ENCODE measurements around the gene CDKN2B-AS1. TPM values are rescaled to one million over a fixed set of nuclear protein-coding genes. Genes with fewer than 3 reads are reported as not detected.

Gene CDKN2B-AS1
- total RNA-seq, 1 donor from 2014 or later: not detected

DNA sequence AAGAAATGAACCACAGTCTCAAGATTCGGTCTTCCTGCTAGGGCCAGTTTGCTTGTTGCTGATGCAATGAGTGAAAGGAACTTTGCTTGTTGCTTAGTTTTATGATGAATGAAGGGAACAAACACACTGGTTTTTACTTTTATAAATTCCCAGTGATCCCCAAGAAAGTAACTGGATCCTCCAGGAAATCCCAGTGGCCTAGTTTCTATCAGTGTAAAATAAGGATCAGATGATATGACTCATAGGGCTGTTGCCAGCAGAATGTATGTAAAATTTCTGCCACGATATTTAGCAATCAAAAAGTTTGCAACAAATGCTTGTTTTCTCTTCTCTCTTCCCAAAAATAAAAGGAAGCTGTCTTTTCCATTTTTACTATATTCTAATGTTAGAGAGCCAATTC is 174.7 kb downstream of the CDKN2B-AS1 start:
- Histone ChIP-seq H3K27ac (no peak overlapping the region), H3K4me2 (no peak overlapping the region), H3K4me3 (no peak overlapping the region), H3K27me3 (no peaks in the 10 kb centered on the region), H3K4me1 (no peaks in the 10 kb centered on the region), H3K79me2 (ENCODE audit: low read depth) (no peaks in the 10 kb centered on the region), H3K9ac (no peak overlapping the region), H4K20me1 (ENCODE audit: low read depth) (no peaks in the 10 kb centered on the region), H3F3A (ENCODE audit: low read depth) (no peaks in the 10 kb centered on the region), H3K36me3 (no peaks in the 10 kb centered on the region), H3K9me3 (ENCODE audit: low read depth) (no peaks in the 10 kb centered on the region), H2AFZ (replicated peaks) (no peak overlapping the region)
- H3K9me3 Mint-ChIP-seq: no peaks in the 10 kb centered on the region
- peaks cover 16% of the 10 kb centered on the region for H3K4me1 Mint-ChIP-seq
- DNase-seq (ENCODE audit: low spot score): no peak
- no peaks in the 10 kb centered on the region for H3K27me3 Mint-ChIP-seq (ENCODE audit: insufficient read depth, low read depth)
- no peaks in the 10 kb centered on the region for H3K36me3 Mint-ChIP-seq
- TF ChIP-seq EZH2 (IDR thresholded peaks at IDR 0.05) (no peak), EZH2phosphoT487 (IDR thresholded peaks at IDR 0.05) (no peak)
- TF ChIP-seq, protein P1, sequence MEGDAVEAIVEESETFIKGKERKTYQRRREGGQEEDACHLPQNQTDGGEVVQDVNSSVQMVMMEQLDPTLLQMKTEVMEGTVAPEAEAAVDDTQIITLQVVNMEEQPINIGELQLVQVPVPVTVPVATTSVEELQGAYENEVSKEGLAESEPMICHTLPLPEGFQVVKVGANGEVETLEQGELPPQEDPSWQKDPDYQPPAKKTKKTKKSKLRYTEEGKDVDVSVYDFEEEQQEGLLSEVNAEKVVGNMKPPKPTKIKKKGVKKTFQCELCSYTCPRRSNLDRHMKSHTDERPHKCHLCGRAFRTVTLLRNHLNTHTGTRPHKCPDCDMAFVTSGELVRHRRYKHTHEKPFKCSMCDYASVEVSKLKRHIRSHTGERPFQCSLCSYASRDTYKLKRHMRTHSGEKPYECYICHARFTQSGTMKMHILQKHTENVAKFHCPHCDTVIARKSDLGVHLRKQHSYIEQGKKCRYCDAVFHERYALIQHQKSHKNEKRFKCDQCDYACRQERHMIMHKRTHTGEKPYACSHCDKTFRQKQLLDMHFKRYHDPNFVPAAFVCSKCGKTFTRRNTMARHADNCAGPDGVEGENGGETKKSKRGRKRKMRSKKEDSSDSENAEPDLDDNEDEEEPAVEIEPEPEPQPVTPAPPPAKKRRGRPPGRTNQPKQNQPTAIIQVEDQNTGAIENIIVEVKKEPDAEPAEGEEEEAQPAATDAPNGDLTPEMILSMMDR (IDR thresholded peaks at IDR 0.05): no peak
- H3K27ac Mint-ChIP-seq: no peak overlapping the region
- no peak overlapping the region for H3K4me3 Mint-ChIP-seq

DNA sequence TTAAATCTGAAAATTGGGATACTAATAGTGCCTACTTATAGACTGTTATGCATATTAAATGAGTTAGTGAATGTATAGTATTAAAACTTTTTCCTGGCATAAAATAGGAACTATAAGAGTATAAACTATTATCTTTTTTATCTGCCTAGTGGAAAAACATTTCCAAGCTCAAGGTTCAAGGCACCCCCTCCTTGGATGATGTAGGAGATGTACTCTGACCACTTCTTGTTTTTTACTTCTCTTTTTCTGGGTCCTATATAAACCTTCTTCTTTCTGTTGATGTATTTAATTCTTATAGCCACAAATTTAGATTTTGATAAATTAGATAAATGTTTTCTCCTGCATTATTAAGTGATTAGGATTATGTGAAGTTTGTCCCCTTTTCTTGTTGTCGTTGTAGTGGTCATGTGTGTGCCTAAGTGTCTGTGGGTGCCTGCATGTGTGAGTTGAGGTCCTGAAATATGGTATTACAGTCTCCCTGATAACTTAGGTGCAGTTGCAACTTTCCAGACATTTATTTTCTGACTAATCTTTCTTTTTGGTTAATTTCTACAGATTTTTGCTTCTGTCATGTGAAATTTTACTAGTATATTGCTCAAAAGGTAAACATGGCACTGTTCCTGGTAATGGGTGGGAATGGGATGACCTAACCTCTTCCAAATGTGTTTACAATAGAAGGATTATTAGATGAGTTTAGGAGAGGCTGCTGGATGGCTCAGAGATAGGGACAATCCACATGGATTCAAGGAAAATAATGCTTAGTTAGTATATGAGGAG is 175.3 kb downstream of the CDKN2B-AS1 start:
- Mint-ChIP-seq H3K27me3 (ENCODE audit: insufficient read depth, low read depth) (no peaks in the 10 kb centered on the region), H3K9me3 (no peaks in the 10 kb centered on the region), H3K36me3 (no peaks in the 10 kb centered on the region), H3K4me1 (peaks cover 14% of the 10 kb centered on the region), H3K27ac (no peak overlapping the region), H3K4me3 (no peak overlapping the region)
- H4K20me1 ChIP-seq (ENCODE audit: low read depth): no peaks in the 10 kb centered on the region
- no peaks in the 10 kb centered on the region for H3K27me3 ChIP-seq
- no peak overlapping the region for H2AFZ ChIP-seq (replicated peaks)
- no peaks in the 10 kb centered on the region for H3K36me3 ChIP-seq
- no peaks in the 10 kb centered on the region for H3K4me1 ChIP-seq
- no peak overlapping the region for H3K4me2 ChIP-seq
- H3K9me3 ChIP-seq (ENCODE audit: low read depth): no peaks in the 10 kb centered on the region
- H3K79me2 ChIP-seq (ENCODE audit: low read depth): no peaks in the 10 kb centered on the region
- no peak for DNase-seq (ENCODE audit: low spot score)
- H3K27ac ChIP-seq: no peak overlapping the region
- no peak overlapping the region for H3K4me3 ChIP-seq
- no peaks in the 10 kb centered on the region for H3F3A ChIP-seq (ENCODE audit: low read depth)
- TF ChIP-seq EZH2 (IDR thresholded peaks at IDR 0.05) (no peak), EZH2phosphoT487 (IDR thresholded peaks at IDR 0.05) (no peak)
- TF ChIP-seq, protein P1 (IDR thresholded peaks at IDR 0.05): no peak
- no peak overlapping the region for H3K9ac ChIP-seq

Small RNA genes within 50 kb of the gene (small RNA-seq; reads per million reads assigned to genes)
- gene RF01909: not detected
- gene RF02045: not detected

Other genes starting within 250 kb of the CDKN2B-AS1 start
- gene MTAP, start 192.2 kb upstream of the CDKN2B-AS1 start, total RNA-seq (ENCODE audit: low replicate concordance): 15.2 and 21.6 TPM in 2 replicates
- not detected in 2 replicates for gene CDKN2A, start 399 bp upstream of the CDKN2B-AS1 start, total RNA-seq (ENCODE audit: low replicate concordance)
- 0.06 and 0.07 TPM in 2 replicates for gene CDKN2B, start 14.5 kb downstream of the CDKN2B-AS1 start, total RNA-seq (ENCODE audit: low replicate concordance)

Measured in neural progenitor cell (in vitro differentiated cells).